HL-60 (cell line): ENCODE measurements around the gene BARHL1.

ENCODE experiments used
- DNase-seq, 2 experiments: peaks; one replicate each; pipeline ENCODE4 v3.0.0-alpha.2; 2010 to 2020; ENCODE audit warnings: low read depth in 1 of 2, low spot score in 1 of 2
- H3K27ac ChIP-seq: fragments of 250-450 bp; sonication (Bioruptor Pico); replicated peaks from 2 replicates; pipeline ENCODE4 v1.5.1; 2020; ENCODE audit warnings: mild to moderate bottlenecking, moderate library complexity
- H3K27me3 ChIP-seq: fragments of 250-450 bp; sonication (Bioruptor Pico); 2 replicates; pipeline ENCODE4 v1.5.1; 2021; ENCODE audit warnings: mild to moderate bottlenecking, moderate library complexity; ENCODE audit not compliant: insufficient read depth, poor library complexity, severe bottlenecking
- H3K4me3 ChIP-seq: replicated peaks from 2 replicates; pipeline ENCODE4 v1.5.1; 2011; ENCODE audit warnings: mild to moderate bottlenecking, control low read depth, low read length; ENCODE audit not compliant: insufficient read depth
- GABPA ChIP-seq: IDR thresholded peaks from 2 replicates; pipeline ENCODE4 v1.6.1; 2012; ENCODE audit warnings: low read depth
- POLR2AphosphoS5 ChIP-seq: IDR thresholded peaks from 2 replicates; pipeline ENCODE4 v1.6.1; 2012; ENCODE audit warnings: low read depth
- SPI1 ChIP-seq: IDR thresholded peaks from 2 replicates; pipeline ENCODE4 v1.6.1; 2012; ENCODE audit warnings: low read depth, mild to moderate bottlenecking, borderline replicate concordance
- long read RNA-seq: library from polyadenylated mRNA; unstranded; transcript quantifications from one replicate; pipeline ENCODE4 v2.0.0, GENCODE V29; 2020
- TF ChIP-seq, protein P1 (sequence below): IDR thresholded peaks from one replicate; pipeline ENCODE4 v1.5.1; 2011; ENCODE audit warnings: low read length, control low read depth, inconsistent platforms; ENCODE audit not compliant: insufficient read depth
- TF ChIP-seq, protein P2 (sequence below): IDR thresholded peaks from 2 replicates; pipeline ENCODE4 v1.6.1; 2012; ENCODE audit warnings: low read depth; ENCODE audit not compliant: insufficient replicate concordance

BARHL1 gene
- long read RNA-seq: 0 reads

DNA sequence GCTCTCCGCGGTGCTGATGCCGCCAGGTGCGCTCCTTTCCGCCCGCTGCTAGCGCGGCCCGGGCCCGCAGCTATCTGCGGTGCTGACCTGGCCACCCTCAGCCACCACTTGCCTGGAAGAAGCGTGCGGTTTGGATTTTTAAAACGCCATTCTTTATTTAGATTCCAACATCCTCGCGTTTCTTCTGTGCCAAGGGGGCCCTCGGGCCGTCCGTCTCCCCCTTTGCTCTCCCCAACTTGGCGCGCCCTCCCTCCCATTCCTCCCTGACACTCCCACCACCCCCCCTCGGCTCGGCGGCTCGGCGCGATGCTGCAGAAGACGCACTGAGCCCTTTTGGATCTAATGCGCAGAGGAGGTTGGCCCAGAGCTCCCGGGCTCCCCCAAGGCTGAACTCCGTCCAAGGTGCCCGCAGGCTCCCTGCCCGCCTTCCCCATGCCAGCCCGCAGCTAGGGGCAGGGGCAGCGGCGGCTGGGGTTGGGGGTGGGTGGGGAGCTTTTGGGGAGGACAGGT lies at the start of gene BARHL1:
Gene BARHL1, plus strand, starts transcription at position 331 of the 510 bp plus-strand sequence. CDS start 192 bp downstream, outside the sequence.
- H3K4me3 ChIP-seq: peak within 1 kb of the TSS; percentile 9; the same call in 1 of the 2 replicates

DNA sequence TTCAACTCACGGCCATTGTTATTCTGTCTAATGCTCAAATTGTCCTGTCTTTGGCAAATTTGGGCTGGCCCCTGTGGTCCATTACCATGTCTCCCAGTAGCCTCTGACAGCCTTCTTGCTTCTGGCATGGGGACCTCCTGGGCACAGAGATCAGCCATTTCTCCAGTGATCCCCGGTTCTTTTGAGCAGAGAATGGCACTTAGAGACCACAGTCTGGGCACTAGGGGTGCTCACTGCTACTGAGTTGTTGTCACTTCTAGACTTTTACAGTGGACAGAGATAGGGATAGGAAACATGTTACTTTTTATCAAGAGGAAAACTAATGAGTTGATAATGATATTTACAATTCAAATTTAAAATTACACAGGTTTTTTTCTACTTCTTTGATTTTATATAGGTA lies 47.6 kb upstream of the BARHL1 start:
- no peaks in the 10 kb centered on the region for H3K27me3 ChIP-seq
- no peak overlapping the region for H3K27ac ChIP-seq
- H3K4me3 ChIP-seq: no peak overlapping the region
- no peak for TF ChIP-seq SPI1
- TF ChIP-seq POLR2AphosphoS5: no peak
- TF ChIP-seq GABPA: no peak
- TF ChIP-seq, protein P1, sequence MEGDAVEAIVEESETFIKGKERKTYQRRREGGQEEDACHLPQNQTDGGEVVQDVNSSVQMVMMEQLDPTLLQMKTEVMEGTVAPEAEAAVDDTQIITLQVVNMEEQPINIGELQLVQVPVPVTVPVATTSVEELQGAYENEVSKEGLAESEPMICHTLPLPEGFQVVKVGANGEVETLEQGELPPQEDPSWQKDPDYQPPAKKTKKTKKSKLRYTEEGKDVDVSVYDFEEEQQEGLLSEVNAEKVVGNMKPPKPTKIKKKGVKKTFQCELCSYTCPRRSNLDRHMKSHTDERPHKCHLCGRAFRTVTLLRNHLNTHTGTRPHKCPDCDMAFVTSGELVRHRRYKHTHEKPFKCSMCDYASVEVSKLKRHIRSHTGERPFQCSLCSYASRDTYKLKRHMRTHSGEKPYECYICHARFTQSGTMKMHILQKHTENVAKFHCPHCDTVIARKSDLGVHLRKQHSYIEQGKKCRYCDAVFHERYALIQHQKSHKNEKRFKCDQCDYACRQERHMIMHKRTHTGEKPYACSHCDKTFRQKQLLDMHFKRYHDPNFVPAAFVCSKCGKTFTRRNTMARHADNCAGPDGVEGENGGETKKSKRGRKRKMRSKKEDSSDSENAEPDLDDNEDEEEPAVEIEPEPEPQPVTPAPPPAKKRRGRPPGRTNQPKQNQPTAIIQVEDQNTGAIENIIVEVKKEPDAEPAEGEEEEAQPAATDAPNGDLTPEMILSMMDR: no peak
- no peak for DNase-seq

More for the DNA sequence above, at the start of gene BARHL1:
- Histone ChIP-seq H3K27me3 (peaks cover 83% of the 10 kb centered on the region), H3K27ac (no peak within 1 kb of the TSS)
- TF ChIP-seq, protein P1: no peak
- TF ChIP-seq SPI1: no peak
- TF ChIP-seq, protein P2, sequence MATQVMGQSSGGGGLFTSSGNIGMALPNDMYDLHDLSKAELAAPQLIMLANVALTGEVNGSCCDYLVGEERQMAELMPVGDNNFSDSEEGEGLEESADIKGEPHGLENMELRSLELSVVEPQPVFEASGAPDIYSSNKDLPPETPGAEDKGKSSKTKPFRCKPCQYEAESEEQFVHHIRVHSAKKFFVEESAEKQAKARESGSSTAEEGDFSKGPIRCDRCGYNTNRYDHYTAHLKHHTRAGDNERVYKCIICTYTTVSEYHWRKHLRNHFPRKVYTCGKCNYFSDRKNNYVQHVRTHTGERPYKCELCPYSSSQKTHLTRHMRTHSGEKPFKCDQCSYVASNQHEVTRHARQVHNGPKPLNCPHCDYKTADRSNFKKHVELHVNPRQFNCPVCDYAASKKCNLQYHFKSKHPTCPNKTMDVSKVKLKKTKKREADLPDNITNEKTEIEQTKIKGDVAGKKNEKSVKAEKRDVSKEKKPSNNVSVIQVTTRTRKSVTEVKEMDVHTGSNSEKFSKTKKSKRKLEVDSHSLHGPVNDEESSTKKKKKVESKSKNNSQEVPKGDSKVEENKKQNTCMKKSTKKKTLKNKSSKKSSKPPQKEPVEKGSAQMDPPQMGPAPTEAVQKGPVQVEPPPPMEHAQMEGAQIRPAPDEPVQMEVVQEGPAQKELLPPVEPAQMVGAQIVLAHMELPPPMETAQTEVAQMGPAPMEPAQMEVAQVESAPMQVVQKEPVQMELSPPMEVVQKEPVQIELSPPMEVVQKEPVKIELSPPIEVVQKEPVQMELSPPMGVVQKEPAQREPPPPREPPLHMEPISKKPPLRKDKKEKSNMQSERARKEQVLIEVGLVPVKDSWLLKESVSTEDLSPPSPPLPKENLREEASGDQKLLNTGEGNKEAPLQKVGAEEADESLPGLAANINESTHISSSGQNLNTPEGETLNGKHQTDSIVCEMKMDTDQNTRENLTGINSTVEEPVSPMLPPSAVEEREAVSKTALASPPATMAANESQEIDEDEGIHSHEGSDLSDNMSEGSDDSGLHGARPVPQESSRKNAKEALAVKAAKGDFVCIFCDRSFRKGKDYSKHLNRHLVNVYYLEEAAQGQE: no peak
- no peak for TF ChIP-seq POLR2AphosphoS5
- TF ChIP-seq GABPA: no peak
- DNase-seq: no peak

DNA sequence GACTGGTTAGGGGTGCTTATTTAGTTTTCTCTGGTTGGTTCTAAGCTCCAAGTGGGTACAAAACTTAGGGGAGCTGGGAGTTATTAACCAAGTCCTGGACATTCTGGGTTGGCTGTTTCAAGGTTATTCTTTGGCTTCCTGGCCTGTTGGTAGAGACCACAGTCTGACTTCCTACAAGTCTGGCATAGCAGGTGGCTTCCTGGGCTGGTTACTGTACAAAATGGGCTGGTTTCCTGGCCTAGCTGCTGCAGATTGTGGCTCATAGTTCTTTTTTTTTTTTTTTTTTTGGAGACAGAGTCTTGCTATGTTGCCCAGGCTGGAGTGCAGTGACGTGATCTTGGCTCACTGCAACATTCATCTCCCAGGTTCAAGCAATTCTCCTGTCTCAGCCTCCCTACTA lies 46.3 kb upstream of the BARHL1 start:
- no peak for DNase-seq
- H3K27ac ChIP-seq: no peak overlapping the region
- no peaks in the 10 kb centered on the region for H3K27me3 ChIP-seq
- no peak overlapping the region for H3K4me3 ChIP-seq
- no peak for TF ChIP-seq POLR2AphosphoS5
- TF ChIP-seq, protein P2: no peak
- TF ChIP-seq, protein P1: no peak
- no peak for TF ChIP-seq GABPA
- no peak for TF ChIP-seq SPI1

DNA sequence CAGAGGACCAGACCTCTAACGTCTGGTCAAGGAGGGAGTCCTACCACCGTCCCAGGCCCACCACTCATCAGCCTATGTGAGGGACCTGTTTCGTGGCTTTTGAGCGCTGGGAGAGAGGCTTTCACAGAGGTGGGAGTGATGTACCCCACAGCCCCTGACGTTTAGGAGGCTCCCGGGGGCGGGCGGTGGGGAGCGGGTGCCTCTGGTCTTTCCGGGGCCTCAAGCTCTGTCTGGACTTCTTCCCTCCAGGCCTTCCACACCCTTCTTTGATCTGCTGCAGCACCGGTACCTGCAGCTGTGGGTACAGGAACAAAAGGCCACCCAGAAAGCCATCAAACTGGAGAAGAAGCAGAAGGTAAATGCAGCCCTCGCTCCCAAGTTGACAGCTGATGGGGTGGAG lies 45.1 kb upstream of the BARHL1 start:
- H3K4me3 ChIP-seq: no peak overlapping the region
- TF ChIP-seq POLR2AphosphoS5: no peak
- no peak for TF ChIP-seq GABPA
- H3K27me3 ChIP-seq: no peaks in the 10 kb centered on the region
- DNase-seq: no peak
- no peak overlapping the region for H3K27ac ChIP-seq
